Measurements from ENCODE around the gene DDX53.

Gene DDX53

GRCh38 chrX:22999696-23000223 lies at the start of gene DDX53:
DDX53 (plus strand) TSS chrX:22999960; CDS start chrX:23000058, 98 bp downstream.
- no peak for DNase-seq

GRCh38 chrX:22950269-22951266 lies 49.2 kb upstream of the DDX53 start:
- no peak for DNase-seq

- no peak for DNase-seq
These were observed 47.8 kb upstream of the DDX53 start for GRCh38 chrX:22952010-22952409.

DNA sequence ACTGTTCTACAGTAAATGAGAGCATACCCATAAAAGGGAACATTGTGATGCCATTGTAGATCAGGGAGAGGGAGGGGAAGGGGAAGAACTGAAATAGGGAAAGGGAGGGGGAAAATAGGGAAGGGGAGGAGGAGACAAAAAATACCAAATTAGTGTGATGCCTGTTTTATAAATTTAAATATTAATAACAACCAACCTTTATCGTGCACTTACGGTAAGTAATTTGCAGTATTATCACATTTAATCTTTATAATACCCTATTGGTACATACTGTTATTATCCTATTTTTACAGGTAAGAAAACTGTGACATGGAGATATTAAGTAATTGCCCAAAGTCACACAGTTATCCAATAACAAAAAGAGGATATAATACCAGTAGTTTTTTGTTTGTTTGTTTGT lies 41.5 kb upstream of the DDX53 start:
- DNase-seq: no peak

- no peak for DNase-seq
These were observed 40.4 kb upstream of the DDX53 start for GRCh38 chrX:22959204-22959920.

DNA sequence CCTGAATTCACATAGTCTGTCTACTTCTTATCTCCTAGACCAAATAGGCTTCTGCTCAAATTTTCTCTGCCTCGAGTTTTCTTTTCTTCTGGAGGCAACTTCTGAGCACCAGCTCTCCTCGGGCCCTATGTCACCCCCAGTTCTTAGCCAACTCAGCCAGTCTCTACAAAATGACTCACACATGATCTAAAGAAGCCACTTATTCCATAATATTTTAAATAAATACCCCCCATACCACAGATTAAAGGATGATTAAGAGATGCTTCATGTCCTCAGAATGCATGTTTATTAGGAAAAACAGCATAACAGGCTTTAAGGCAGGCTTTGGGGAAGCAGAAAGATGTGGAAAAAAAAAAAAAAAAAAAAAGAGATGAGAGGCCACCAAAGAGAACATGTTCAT lies 36.6 kb upstream of the DDX53 start:
- DNase-seq: no peak

DNA sequence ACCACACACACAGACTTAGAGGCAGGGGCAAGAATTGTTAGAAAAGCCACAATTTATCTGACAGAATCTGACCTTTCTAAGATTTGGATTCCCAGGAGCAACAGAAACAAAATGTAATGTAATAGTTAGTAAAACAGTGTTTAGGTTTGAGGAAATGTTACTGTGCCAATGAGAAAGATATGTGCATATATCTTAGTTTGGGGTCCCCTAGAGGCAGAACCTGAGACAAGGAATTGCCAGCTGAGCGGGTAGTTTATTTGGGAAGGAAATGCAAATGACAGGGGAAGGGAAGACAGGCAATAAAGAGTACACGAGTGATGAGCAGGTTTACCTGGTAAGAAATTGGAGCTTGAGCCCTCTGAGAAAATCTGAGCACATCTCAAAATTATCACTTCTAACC lies 31.3 kb upstream of the DDX53 start:
- DNase-seq: no peak

DNA sequence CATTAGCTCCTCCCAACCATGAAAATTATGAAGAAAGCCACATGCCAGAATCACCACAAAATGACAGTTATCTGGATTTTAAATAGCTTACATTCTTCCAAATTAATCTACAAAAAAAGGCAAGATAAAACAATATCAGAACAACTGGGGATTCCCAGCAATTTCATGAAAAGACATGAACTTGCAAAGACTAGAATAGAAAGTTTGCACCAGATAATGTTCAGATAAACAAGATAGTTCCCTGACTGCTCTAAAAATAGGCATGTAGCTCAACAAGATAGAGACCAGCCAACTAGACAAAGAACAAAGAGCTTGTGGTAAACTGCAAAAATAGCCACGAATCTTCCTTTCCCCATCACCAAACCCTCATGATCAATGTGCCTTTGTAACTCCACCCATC lies 30.3 kb upstream of the DDX53 start:
- DNase-seq: no peak

DNA sequence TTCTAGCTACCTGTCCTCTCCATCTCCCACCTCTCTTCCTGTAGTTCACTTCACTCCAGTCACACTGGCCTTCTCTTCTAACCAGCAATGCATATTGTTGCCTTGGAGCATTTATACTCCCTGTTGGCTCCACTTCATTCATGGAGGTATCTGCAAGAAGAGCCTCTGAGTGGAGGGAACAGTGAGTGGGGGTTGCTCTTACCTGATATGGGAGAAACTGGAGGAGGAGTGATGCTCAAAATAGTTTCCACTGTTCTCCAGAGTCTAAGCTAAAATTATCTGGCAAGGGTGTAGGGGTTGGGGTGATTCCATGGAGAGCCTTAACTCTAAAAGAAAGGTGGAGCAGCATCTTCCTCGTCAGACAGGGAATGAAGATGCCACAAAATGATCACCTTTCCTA lies 28.9 kb upstream of the DDX53 start:
- no peak for DNase-seq

DNA sequence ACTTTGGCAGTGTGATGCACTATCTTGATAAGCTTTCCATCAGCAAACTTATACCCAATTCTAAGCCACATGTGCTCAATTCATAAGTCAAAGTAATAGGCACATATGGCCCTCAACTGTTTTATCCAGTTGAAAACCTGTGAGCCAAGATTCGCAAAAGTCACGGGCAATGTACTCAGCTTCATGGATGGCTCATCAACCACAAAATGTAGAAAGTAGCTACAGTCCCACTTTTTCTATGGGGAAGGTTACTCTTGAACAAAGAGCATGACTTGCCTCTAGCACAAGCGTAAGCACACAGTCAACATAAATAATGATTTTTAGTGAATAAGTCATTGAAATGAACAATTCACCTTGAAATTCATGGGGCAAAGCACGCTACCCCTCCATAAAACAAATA lies 25.1 kb upstream of the DDX53 start:
- DNase-seq: no peak

DNA sequence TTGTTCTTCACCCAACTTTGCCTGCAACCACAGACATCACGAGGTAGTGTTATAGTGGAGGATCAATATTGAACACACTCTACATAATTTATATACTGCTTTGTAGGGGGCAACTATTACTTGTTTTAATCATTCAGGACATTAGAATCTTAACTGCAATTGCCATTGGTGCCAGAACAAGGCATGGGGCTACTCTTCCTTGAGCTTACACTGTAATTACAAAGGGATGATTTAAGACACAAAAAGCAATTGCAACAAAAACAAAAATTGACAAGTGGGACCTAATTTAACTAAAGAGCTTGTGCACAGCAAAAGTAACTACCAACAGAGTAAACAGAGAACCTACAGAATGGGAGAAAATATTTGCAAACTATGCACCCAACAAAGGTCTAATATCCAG lies 24.0 kb upstream of the DDX53 start:
- no peak for DNase-seq

- no peak for DNase-seq
These were observed 13.8 kb upstream of the DDX53 start for GRCh38 chrX:22985958-22986357.

GRCh38 chrX:22987452-22987851 lies 12.3 kb upstream of the DDX53 start:
- DNase-seq: no peak

DNA sequence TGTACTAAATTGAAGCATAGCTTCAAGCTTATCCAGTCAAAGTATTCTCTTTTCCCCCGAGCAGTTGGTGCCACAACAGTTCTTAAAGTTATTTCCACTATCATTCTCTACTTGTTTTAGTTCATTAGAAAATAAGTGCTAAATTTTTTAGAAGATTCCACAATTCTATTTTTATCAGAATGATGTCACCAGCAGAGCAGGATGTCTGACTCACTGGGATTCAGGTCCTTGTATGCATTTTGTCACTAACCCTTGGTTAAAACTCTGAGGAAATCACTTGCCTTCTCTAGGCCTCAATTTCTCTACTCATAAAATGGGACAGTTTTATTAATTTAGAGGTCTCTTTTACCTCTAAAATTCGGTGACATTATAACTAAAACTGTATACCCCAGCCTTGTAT lies 3.4 kb downstream of the DDX53 start:
- DNase-seq: no peak

DNA sequence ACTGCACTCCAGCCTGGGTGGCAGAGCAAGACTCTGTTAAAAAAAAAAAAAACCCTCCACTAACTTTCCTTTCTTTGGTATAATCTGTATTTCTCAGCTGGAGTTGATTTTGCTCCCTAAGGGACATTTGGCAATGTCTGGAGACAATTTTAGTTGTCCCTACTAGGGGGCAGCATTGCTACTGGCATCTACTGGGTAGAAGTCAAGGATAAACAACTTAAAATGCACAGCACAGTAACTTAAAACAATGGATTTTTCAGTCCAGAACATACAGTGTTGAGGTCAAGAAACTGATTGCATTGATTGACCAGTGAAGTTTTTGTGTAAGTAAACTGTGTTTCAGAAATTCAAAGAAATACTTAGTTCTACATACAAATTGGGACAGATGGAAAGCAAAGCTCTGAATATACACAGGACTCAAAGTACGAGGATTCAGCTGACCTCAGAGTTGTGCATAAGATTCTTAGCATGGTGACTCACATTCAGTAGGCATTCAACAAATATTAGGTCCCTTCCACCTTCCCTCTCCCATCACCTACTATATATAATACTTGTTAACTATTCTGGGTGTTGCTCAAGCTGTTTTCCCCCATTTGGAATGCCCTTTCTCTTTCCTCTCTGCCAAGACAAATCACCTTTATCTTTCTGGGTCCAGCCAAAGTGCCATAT lies 8.8 kb downstream of the DDX53 start:
- DNase-seq: no peak

- no peak for DNase-seq
These were observed 12.4 kb downstream of the DDX53 start for GRCh38 chrX:23012162-23012561.

DNA sequence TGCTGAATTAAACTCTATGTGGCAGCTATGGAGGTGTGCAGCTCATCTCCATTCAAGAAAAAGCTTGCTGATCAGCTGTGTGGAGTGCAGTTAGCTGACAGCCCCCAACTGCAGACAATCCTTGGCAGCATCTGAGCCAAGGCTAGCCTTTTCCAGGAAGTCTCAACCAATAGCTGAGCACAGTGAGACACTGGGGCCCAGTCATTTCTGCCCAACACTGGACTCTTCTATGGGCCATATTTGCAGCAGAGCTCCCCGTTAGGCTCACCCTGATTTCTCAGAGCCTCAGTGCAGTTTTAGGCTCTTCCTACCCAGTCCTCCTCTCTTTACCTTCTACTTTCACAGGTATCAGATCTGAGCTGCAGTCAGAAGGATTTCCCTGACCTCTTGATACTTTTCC lies 12.9 kb downstream of the DDX53 start:
- no peak for DNase-seq

DNA sequence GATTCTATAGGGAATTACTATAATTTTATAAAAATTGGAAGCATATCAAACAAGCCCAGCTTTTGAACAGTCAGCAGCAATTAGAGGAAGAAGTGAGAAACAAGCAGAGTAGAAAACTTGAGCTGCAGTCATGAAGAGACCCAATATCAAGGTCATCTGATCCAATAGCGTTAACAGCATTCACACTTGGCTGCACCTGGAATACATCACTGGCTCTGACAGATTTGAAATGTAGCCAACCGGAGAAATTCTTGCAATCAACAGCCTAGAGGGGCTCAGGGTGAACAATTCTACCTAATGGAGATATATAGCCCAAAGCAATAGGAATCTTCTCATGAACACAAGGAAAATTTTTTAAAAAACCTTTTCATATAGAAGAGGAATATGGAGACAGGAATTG lies 13.6 kb downstream of the DDX53 start:
- DNase-seq: no peak

DNA sequence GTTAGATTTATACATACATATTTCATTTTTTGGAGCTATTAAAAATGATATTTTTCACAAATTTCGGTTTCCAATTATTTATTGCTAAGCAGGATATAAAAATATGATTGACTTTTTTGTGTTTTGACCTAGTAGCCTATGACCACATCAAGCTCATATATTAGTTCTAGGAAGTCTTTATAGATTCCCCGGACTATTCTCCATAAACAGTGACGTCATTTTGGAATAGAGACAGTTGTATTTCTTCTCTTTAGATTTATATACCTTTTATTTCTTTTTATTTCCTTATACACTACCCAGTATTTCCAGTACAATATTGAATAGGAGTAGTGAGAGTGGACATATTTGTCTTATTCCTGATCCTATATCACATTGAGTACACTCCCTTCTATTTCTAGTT lies 31.8 kb downstream of the DDX53 start:
- DNase-seq: no peak

GRCh38 chrX:23035493-23035892 lies 35.7 kb downstream of the DDX53 start:
- no peak for DNase-seq

DNA sequence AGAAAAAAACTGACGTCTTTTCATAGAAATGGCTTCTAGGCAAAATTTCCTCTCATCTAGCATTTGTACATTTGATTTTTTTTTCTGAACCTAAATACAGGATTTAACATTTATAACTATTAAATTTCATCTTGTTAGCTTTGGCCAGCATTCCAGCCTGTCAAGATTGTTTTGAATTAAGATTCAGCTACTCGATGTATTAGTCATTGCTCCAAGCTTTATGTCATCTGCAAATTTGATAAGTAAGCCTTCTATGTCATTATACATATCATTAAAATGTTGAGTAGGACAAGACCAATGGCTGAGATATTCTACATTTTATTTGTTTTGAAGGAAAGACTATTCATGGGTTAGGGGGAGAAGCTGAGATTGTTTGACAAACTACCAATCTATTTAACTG lies 46.7 kb downstream of the DDX53 start:
- DNase-seq: no peak

DNA sequence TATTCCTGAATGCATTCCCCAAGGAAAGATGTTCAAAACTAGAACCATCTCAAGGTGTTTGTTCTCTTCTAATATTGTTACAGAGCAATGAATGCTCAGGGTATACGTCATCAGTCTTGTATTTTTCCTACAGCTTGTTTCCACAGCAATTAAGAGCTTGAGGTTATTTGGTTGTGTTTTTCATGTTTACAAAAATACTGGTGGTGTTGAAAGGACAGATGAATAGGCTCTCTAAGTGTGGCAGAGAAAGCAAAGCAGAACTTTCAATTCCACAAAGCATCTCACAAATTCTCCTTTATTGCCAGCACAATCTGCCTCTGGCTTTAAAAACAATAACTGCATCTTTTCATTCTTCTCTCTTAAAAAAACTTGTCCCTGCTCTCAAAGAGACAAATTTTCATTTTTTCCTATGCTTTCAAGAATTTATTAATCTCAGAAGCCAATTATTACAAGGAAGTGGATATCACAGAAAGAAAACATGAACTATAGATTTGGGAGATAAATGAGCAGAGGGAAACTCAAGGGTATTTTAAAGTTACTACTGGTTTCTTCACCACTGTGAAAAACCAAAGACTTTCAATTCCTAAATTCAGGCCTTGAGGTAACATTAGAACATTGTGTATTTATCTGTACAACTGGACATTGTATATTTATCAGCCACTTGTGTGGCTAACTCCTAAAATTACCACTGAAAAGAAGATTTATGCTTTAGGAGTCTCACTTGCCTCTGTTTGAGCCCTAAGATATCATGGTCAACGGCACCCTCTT lies 49.2 kb downstream of the DDX53 start:
- no peak for DNase-seq

GRCh38 chrX:23052324-23052723 lies 52.6 kb downstream of the DDX53 start:
- no peak for DNase-seq

Data from stimulated activated CD4-positive, alpha-beta T cell treated with anti-CD3 and anti-CD28 coated beads, Interleukin-4, amount 100 ng/mL, for 24 hours (primary cell).